Ishikawa (cell line): Measurements from ENCODE around the gene RPAP3.

Experiments used
- CEBPB ChIP-seq: IDR thresholded peaks from 2 replicates; pipeline ENCODE4 v1.6.1; 2012
- EGR1 ChIP-seq: IDR thresholded peaks from 2 replicates; pipeline ENCODE4 v1.6.1; 2012
- EP300 ChIP-seq: IDR thresholded peaks from 2 replicates; pipeline ENCODE4 v1.6.1; 2012; ENCODE audit warnings: borderline replicate concordance
- MAX ChIP-seq: IDR thresholded peaks from 2 replicates; pipeline ENCODE4 v1.6.1; 2012
- NFIC ChIP-seq: IDR thresholded peaks from 2 replicates; pipeline ENCODE4 v1.6.1; 2012
- RAD21 ChIP-seq: IDR thresholded peaks from 2 replicates; pipeline ENCODE4 v1.6.1; 2012; ENCODE audit warnings: low read depth
- REST ChIP-seq: IDR thresholded peaks from 2 replicates; pipeline ENCODE4 v1.6.1; 2012; ENCODE audit warnings: low read depth, mild to moderate bottlenecking
- TAF1 ChIP-seq: IDR thresholded peaks from 2 replicates; pipeline ENCODE4 v1.6.1; 2012; ENCODE audit warnings: low read depth, mild to moderate bottlenecking
- TCF12 ChIP-seq: IDR thresholded peaks from 2 replicates; pipeline ENCODE4 v1.6.1; 2012; ENCODE audit warnings: low read depth
- TEAD4 ChIP-seq: IDR thresholded peaks from 2 replicates; pipeline ENCODE4 v1.6.1; 2012
- USF1 ChIP-seq: IDR thresholded peaks from 2 replicates; pipeline ENCODE4 v1.6.1; 2012
- YY1 ChIP-seq: IDR thresholded peaks from 2 replicates; pipeline ENCODE4 v1.6.1; 2012; ENCODE audit warnings: low read depth

GRCh38 chr12:47672068-47672467 lies 33.8 kb downstream of the RPAP3 start:
- TF ChIP-seq CEBPB = no peak
- no peak for TF ChIP-seq REST
- no peak for TF ChIP-seq TAF1
- TF ChIP-seq TCF12 = no peak
- TF ChIP-seq MAX = no peak
- TF ChIP-seq USF1 = no peak
- TF ChIP-seq YY1 = no peak
- no peak for TF ChIP-seq NFIC
- TF ChIP-seq EP300 = no peak
- TF ChIP-seq RAD21 = no peak
- no peak for TF ChIP-seq EGR1
- no peak for TF ChIP-seq TEAD4
